B cell (primary cell): ENCODE data around the gene ACY1.

Source experiments
- CTCF ChIP-seq: fragments of 200-600 bp; IDR thresholded peaks from one replicate; pipeline ENCODE4 v1.8.0; 2022; ENCODE audit warnings: antibody characterized with exemption, mild to moderate bottlenecking
- EZH2 ChIP-seq: IDR thresholded peaks from 2 replicates; pipeline ENCODE4 v1.6.1; 2012; ENCODE audit warnings: borderline replicate concordance, low read depth, mild to moderate bottlenecking, moderate library complexity, low read length; ENCODE audit not compliant: insufficient read depth, poor library complexity, severe bottlenecking

GRCh38 chr3:52026041-52026440 lies 42.7 kb downstream of the ACY1 start:
- TF ChIP-seq EZH2 = no peak
- TF ChIP-seq CTCF = no peak
